GM12878 (cell line): Measurements from ENCODE around the gene TIMM10B. TPM values are rescaled to one million over a fixed set of nuclear protein-coding genes. Genes with fewer than 3 reads are reported as not detected.

Source experiments
- CBX5 ChIP-seq: sonication (generic); IDR thresholded peaks from 2 replicates; pipeline ENCODE4 v1.6.1; 2016; ENCODE audit warnings: low read depth, moderate library complexity, mild to moderate bottlenecking, inconsistent platforms
- ETV6 ChIP-seq, 2 experiments: fragments of 450-650 bp in 1 of 2; IDR thresholded peaks in 1 of 2; conservative IDR thresholded peaks in 1 of 2; 2 replicates each; pipeline ENCODE4 v1.6.1; 2014; ENCODE audit warnings: antibody characterized with exemption in 1 of 2, borderline replicate concordance in 1 of 2, low read depth in 1 of 2, mild to moderate bottlenecking in 1 of 2, moderate library complexity in 1 of 2
- EZH2 ChIP-seq: IDR thresholded peaks from 2 replicates; pipeline ENCODE4 v1.6.1; 2012; ENCODE audit warnings: low read depth, mild to moderate bottlenecking, control low read depth, inconsistent platforms, low read length, borderline replicate concordance; ENCODE audit not compliant: control insufficient read depth
- PML ChIP-seq: IDR thresholded peaks from 2 replicates; pipeline ENCODE4 v1.6.1; 2012; ENCODE audit warnings: low read length, inconsistent platforms
- POLR2AphosphoS5 ChIP-seq: IDR thresholded peaks from 2 replicates; pipeline ENCODE4 v1.6.1; 2011; ENCODE audit warnings: mild to moderate bottlenecking, low read length, inconsistent platforms
- RAD51 ChIP-seq: fragments of 450-650 bp; IDR thresholded peaks from 2 replicates; pipeline ENCODE4 v1.6.1; 2016; ENCODE audit warnings: moderate library complexity, mild to moderate bottlenecking, inconsistent platforms
- STAT3 ChIP-seq: IDR thresholded peaks from 2 replicates; pipeline ENCODE4 v1.6.1; 2011; ENCODE audit warnings: low read depth, low read length, improper control_type of control experiment
- TAF1 ChIP-seq: IDR thresholded peaks from 2 replicates; pipeline ENCODE4 v1.6.1; 2011; ENCODE audit warnings: mild to moderate bottlenecking, low read depth, low read length, borderline replicate concordance
- TCF3 ChIP-seq: IDR thresholded peaks from 2 replicates; pipeline ENCODE4 v1.6.1; 2012; ENCODE audit warnings: low read depth, mild to moderate bottlenecking, low read length, borderline replicate concordance; ENCODE audit not compliant: insufficient read depth
- ZNF274 ChIP-seq: IDR thresholded peaks from one replicate; pipeline ENCODE4 v1.8.0; 2011; ENCODE audit not compliant: insufficient read length, insufficient read depth
- polyA plus RNA-seq, 11 experiments: library from polyadenylated mRNA; depleted of rRNA in 4 of 11; unstranded in 6 of 11; stranded (reverse) in 5 of 11; fragments of >200 nt; fragmentation: Nextera tagmentation in 4 of 11; fragmentation: Illumina TruSeq in 1 of 11; extraction: Ambion mirVana in 4 of 11; extraction: Trizol in 1 of 11; gene quantifications; 1 replicate in 1 of 11; 2 replicates in 10 of 11; pipeline versions ENCODE4 v1.2.1 to v1.2.3, GENCODE V29; 2011 to 2016; ENCODE audit warnings: inconsistent platforms in 2 of 11, missing spikeins in 2 of 11, low read depth in 1 of 11
- total RNA-seq, 4 experiments: library from RNA; depleted of rRNA in 3 of 4; stranded (reverse); fragments of >200 nt in 3 of 4; fragmentation: Illumina TruSeq in 1 of 4; extraction: Trizol in 1 of 4; gene quantifications; 2 replicates each; pipeline versions ENCODE4 v1.2.1 to v1.2.3, GENCODE V29; 2013 to 2021
- TF ChIP-seq, protein P1 (sequence below): fragments of 450-650 bp; conservative IDR thresholded peaks from 2 replicates; pipeline ENCODE4 v1.6.1; 2017; ENCODE audit warnings: mild to moderate bottlenecking, moderate library complexity
- TF ChIP-seq, protein P2 (sequence below): fragments of 450-650 bp; IDR thresholded peaks from 2 replicates; pipeline ENCODE4 v1.6.1; 2017; ENCODE audit warnings: mild to moderate bottlenecking, moderate library complexity

Gene TIMM10B
- total and polyA plus RNA-seq, 10 of the 15 experiments (the other 5 are each of a cell fraction or from before 2014, with no cell fraction given) = 30.3 to 126 (median 53.1) TPM

DNA sequence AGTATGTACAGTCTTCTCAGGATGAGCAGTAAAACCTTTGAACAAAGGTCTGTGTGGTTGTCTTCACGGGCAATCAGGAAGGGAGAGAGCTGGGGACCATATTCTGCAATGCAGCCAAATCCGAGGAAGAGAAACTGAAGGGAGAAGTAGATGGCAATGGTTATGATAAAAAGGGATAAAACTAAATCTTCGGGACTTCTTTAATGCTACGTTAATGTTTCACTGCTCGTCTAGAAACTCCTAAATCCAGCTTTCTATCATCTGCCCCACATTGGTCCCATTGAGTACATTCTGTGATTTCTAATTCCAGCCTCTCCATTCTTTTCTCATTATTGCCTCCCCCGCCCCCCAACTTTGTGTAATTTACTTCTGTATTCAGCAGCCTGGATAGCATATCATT lies 1.7 kb downstream of the TIMM10B start (continued):
- TF ChIP-seq, protein P1, sequence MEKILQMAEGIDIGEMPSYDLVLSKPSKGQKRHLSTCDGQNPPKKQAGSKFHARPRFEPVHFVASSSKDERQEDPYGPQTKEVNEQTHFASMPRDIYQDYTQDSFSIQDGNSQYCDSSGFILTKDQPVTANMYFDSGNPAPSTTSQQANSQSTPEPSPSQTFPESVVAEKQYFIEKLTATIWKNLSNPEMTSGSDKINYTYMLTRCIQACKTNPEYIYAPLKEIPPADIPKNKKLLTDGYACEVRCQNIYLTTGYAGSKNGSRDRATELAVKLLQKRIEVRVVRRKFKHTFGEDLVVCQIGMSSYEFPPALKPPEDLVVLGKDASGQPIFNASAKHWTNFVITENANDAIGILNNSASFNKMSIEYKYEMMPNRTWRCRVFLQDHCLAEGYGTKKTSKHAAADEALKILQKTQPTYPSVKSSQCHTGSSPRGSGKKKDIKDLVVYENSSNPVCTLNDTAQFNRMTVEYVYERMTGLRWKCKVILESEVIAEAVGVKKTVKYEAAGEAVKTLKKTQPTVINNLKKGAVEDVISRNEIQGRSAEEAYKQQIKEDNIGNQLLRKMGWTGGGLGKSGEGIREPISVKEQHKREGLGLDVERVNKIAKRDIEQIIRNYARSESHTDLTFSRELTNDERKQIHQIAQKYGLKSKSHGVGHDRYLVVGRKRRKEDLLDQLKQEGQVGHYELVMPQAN = no peak
- TF ChIP-seq STAT3 (no peak), EZH2 (no peak), CBX5 (no peak), ZNF274 (no peak), PML (no peak), TCF3 (no peak), TAF1 (no peak), RAD51 (no peak), ETV6 (conservative IDR thresholded peaks at IDR 0.05 in 1 of 2, IDR thresholded peaks at IDR 0.05 in 1 of 2; ENCODE audit: borderline replicate concordance in 1 of 2, low read depth in 1 of 2) (no peak), POLR2AphosphoS5 (no peak)
- TF ChIP-seq, protein P2, sequence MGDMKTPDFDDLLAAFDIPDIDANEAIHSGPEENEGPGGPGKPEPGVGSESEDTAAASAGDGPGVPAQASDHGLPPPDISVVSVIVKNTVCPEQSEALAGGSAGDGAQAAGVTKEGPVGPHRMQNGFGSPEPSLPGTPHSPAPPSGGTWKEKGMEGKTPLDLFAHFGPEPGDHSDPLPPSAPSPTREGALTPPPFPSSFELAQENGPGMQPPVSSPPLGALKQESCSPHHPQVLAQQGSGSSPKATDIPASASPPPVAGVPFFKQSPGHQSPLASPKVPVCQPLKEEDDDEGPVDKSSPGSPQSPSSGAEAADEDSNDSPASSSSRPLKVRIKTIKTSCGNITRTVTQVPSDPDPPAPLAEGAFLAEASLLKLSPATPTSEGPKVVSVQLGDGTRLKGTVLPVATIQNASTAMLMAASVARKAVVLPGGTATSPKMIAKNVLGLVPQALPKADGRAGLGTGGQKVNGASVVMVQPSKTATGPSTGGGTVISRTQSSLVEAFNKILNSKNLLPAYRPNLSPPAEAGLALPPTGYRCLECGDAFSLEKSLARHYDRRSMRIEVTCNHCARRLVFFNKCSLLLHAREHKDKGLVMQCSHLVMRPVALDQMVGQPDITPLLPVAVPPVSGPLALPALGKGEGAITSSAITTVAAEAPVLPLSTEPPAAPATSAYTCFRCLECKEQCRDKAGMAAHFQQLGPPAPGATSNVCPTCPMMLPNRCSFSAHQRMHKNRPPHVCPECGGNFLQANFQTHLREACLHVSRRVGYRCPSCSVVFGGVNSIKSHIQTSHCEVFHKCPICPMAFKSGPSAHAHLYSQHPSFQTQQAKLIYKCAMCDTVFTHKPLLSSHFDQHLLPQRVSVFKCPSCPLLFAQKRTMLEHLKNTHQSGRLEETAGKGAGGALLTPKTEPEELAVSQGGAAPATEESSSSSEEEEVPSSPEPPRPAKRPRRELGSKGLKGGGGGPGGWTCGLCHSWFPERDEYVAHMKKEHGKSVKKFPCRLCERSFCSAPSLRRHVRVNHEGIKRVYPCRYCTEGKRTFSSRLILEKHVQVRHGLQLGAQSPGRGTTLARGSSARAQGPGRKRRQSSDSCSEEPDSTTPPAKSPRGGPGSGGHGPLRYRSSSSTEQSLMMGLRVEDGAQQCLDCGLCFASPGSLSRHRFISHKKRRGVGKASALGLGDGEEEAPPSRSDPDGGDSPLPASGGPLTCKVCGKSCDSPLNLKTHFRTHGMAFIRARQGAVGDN = no peak
